ENCODE results near the gene CHST11. TPM values are rescaled to one million over a fixed set of nuclear protein-coding genes. Genes with fewer than 3 reads are reported as not detected.

Gene CHST11
- total and polyA plus RNA-seq, 9 of the 15 experiments (the other 6 are each of a cell fraction or from before 2014, with no cell fraction given): 2.3 to 38.7 (median 15.0) TPM

DNA sequence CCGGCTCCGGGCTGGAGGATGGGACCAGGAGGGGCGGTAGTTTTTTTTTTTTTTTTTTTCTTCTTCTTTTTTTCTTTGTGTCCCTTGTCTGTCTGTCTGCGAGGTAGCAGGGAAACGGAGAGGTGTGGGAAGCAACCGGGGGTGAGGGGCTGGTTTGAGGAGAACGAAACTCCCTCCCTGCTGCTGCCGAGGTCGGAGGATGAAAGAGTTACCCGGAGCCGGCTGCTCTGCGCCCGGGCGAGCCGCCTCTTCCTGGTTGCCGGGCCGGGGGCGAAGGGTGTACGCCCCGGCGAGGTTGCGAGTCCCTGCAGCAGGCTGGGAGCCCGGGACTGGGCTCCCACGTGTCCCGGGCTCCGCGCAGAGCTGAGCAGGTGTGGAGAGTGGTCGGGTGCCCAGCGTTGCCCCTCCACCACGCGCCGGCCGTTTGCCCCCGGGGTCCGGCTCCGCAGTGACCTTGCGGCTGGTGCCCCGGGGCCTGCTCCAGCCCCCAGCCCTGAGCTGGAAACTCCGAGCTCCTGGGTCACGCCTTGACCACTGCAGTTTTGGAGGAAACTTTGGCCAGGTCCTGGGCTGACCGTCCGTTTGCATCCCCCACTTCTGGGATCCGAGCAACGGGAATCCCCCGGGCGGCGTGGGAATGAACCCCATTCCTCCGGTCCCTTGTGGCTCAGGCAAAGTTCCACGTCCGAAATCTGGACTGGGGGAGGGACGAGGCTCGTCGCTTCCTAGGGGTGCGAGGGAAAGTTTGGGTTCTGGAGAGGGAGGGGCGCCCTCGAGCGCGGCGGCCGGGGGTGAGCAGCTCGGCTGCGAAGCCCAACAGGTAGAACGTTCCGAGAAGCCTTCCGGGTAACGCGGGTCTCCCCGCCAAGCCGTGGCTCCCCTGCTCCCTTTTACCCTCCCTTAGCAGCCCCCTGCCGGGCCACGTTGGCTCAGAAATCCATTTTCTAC lies 1.3 kb downstream of the CHST11 start (continued):
- TF ChIP-seq ZNF518B (CRISPR knock-in tag; IDR thresholded peaks at IDR 0.05) (no peak), NR2C2 (CRISPR knock-in tag; IDR thresholded peaks at IDR 0.05) (no peak), NR2C2 (tag; IDR thresholded peaks at IDR 0.05) (0 out of 2 replicates have a peak, but pooled peaks have one; percentile 13), MGA (IDR thresholded peaks at IDR 0.05) (peak; percentile 45; the same call in 1 of the 2 replicates), E2F6 (IDR thresholded peaks at IDR 0.05; ENCODE audit: borderline replicate concordance in 1 of 2, extremely low read depth in 1 of 2, insufficient read depth in 1 of 2, insufficient read length in 1 of 2, low read depth in 1 of 2, low read length in 1 of 2, poor library complexity in 1 of 2, severe bottlenecking in 1 of 2) (peak; percentile 32 to 57), HDAC2 (IDR thresholded peaks at IDR 0.05) (peak; percentile 0; the same call in 1 of the 2 replicates), ZNF57 (CRISPR knock-in tag; IDR thresholded peaks at IDR 0.05) (no peak)
